Adipose tissue (tissue), 3 donors: Measurements from ENCODE around the gene KDM5B. TPM values are rescaled to one million over a fixed set of nuclear protein-coding genes. Genes with fewer than 3 reads are reported as not detected.
"Not testable (repeated sequence)": the region's sequence is repeated elsewhere in the genome, so short reads cannot be mapped to it uniquely, and the experiment has no call there.

Source experiments
- H3K27ac ChIP-seq: one replicate; pipeline ENCODE4 v1.5.1; 2013; ENCODE audit warnings: low read depth, low read length
- WGBS, 3 donors: extraction: QIAGEN DNeasy Blood & Tissue Kit; methylation state at CpG; one replicate each; pipeline ENCODE4 v1.1.7; 2013; 5-methylcytosine and 5-hydroxymethylcytosine counted together
- polyA plus RNA-seq, 3 donors: library from polyadenylated mRNA; stranded (reverse); fragments of 200-250 nt; gene quantifications; one replicate each; pipeline ENCODE4 v1.2.3, GENCODE V29; 2013
- donor health status: healthy with polysubstance abuse.
- donor health status: Bipolar disorder and iron deficiency.
- donor health status: healthy.

KDM5B gene
- 10 to 100 TPM in 1 of 3 donors, 1 to 10 TPM in 2; 7.4 to 10.7 (median 8.0) TPM for polyA plus RNA-seq

GRCh38 chr1:202807926-202808757, at the start of gene KDM5B:
Gene KDM5B (minus strand): TSS chr1:202808421. CDS start chr1:202808305, 116 bp downstream.
- no peak within 1 kb of the TSS for H3K27ac ChIP-seq
- 0 to 1% (median 1%) methylated on average over 73 to 84 of the region's 84 CpGs for WGBS, 3 donors

DNA sequence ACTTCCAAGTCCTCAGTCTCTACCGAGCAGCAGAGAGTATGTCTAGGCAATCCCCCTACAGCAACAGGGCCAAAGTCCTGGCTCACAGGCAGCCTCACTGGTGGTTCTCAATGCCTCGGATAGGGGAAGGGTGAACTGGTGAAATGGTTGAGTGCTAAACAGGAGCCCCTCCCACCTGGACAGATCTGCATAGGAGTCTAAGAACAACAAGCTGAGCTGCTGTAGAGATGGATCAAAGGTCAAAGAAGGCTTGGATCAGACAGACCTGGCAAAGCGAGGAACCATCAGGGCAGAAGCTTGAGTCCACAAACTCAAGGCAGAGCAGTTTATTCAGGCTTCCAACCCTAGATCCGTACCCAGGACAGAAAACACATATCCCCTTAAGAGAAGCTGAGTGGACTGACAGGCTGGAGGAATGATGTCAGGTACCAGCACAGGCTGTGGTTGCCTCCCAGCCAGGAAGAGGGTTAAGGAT, 49.0 kb upstream of the KDM5B start:
- H3K27ac ChIP-seq, result no peak overlapping the region
- WGBS, 3 donors, result 61 to 67% (median 65%) methylated on average over 4 of the region's 4 CpGs

DNA sequence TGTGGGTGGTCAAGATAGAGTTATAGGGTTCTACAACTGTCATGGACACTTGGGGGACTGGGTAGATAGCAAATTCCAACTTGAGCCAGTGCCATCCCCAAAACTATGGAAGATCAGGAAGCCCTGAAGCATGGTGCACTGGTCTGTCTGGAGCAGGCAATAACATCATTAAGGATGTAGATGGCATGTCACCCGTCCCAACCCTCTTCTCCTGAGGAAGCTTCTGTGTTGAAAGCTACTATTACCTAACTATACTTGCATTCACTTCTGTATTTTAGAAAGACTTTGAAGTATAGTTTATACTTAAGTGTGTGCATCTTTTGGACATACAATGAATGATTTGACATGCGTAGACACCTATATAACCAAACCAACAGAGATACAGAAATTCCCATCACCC, 47.8 kb upstream of the KDM5B start:
- 64 to 94% (median 74%) methylated on average over 2 of the region's 2 CpGs for WGBS, 3 donors
- H3K27ac ChIP-seq, result no peak overlapping the region

GRCh38 chr1:202854787-202855186, 46.6 kb upstream of the KDM5B start:
- 92 to 96% (median 93%) methylated on average over 8 of the region's 8 CpGs for WGBS, 3 donors
- no peak overlapping the region for H3K27ac ChIP-seq

GRCh38 chr1:202852163-202852904, 44.1 kb upstream of the KDM5B start:
- 66 to 70% (median 67%) methylated on average over 15 of the region's 15 CpGs for WGBS, 3 donors

GRCh38 chr1:202850593-202851362, 42.6 kb upstream of the KDM5B start:
- 82 to 87% (median 83%) methylated on average over 7 of the region's 7 CpGs for WGBS, 3 donors
- no peak overlapping the region for H3K27ac ChIP-seq

More at GRCh38 chr1:202852163-202852904, 44.1 kb upstream of the KDM5B start:
- no peak overlapping the region for H3K27ac ChIP-seq

- no peak overlapping the region for H3K27ac ChIP-seq
- 46 to 67% (median 61%) methylated on average over 2 of the region's 2 CpGs for WGBS, 3 donors
These were observed 39.9 kb upstream of the KDM5B start for GRCh38 chr1:202848191-202848542.

DNA sequence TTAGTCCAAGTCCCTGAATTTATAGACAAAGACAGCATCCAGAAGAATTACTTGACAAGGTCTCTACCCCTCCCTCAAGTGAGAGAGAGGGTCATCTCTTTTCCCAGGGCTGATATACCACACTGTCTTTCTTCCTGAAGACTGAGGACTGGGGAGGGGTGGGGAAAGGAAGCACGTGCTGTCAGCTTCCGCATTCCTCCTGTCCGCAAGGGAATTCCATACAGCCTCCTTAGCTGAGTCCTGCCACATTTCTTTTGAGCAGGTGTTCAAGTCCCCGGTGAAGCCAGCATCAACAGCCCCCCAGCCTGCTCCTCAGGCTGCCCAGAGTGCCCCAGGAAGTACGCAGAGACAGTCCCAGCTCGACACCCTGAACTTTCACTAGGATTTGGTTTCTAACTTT, 36.7 kb upstream of the KDM5B start:
- no peak overlapping the region for H3K27ac ChIP-seq
- 55 to 73% (median 59%) methylated on average over 6 of the region's 6 CpGs for WGBS, 3 donors

DNA sequence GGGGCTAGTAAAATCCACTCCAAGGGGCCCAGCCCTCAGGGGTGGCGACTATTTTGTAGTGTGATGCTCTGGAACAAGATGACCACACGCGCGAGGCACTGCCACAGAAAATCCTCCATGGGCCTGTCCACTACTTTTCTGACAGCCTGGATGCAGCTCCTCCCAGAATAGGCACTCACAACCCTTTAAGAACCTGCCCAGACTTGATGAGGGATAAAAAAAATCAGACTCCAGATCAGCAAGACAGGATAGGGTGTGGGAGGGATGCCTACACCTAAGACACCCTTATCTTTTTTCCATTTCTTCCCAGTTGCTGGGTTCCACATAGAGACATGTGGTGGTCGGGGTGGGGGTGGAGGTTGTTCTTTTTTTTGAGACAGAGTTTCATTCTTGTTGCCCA, 36.0 kb upstream of the KDM5B start:
- no peak overlapping the region for H3K27ac ChIP-seq

GRCh38 chr1:202843081-202843480, 34.9 kb upstream of the KDM5B start:
- 79 to 85% (median 79%) methylated on average over 11 of the region's 11 CpGs for WGBS, 3 donors
- H3K27ac ChIP-seq, result no peak overlapping the region

More for the DNA sequence above, 36.0 kb upstream of the KDM5B start:
- 90 to 95% (median 91%) methylated on average over 5 of the region's 5 CpGs for WGBS, 3 donors

- 83 to 87% (median 84%) methylated on average over 4 to 5 of the region's 5 CpGs for WGBS, 3 donors
These were observed 29.6 kb upstream of the KDM5B start for GRCh38 chr1:202837746-202838262.

GRCh38 chr1:202836623-202837403, 28.6 kb upstream of the KDM5B start:
- H3K27ac ChIP-seq, result no peak overlapping the region
- WGBS, 3 donors, result 45 to 68% (median 61%) methylated on average over 5 of the region's 5 CpGs

More at GRCh38 chr1:202837746-202838262, 29.6 kb upstream of the KDM5B start:
- no peak overlapping the region for H3K27ac ChIP-seq

GRCh38 chr1:202835548-202836072, 27.4 kb upstream of the KDM5B start:
- WGBS, 3 donors, result 32 to 51% (median 39%) methylated on average over 3 of the region's 3 CpGs
- H3K27ac ChIP-seq, result no peak overlapping the region

DNA sequence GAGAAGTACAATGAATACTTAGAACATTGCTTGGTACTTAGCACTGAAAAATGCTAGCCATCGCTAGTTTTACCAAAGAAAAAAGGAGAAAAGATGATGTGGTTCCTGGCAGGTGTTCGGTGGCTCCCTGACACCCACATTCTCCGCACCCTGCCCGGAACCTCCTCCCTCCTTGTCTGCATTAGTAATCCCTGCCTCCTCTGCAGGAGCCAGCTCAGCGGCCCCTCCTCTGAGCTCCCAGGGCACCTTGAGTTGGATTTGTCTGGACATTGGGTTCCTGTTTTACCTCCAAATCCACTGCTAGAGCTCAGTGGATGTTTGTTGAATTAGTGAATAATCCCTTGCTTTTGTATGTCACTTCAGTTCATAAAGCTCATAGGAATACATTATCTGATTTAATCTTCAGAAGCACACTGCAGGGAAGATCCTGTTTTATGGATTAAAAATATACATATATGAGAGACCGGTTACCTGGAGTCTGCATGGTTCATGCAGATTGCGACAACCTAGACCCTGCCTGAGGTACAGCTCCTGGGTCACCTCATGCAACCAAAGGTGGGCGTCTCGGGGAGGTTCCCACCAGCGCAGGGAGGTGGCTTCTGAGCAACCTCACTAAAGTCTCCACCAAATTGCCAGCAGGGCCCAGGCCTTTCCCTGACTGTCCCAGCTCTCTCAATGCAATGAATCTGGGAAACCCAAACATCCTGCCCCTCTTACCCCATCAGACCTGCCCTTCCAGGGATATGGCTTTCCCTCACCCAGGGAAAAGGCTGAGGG, 26.7 kb upstream of the KDM5B start:
- no peak overlapping the region for H3K27ac ChIP-seq
- WGBS, 3 donors, result 78 to 81% (median 81%) methylated on average over 10 of the region's 10 CpGs

DNA sequence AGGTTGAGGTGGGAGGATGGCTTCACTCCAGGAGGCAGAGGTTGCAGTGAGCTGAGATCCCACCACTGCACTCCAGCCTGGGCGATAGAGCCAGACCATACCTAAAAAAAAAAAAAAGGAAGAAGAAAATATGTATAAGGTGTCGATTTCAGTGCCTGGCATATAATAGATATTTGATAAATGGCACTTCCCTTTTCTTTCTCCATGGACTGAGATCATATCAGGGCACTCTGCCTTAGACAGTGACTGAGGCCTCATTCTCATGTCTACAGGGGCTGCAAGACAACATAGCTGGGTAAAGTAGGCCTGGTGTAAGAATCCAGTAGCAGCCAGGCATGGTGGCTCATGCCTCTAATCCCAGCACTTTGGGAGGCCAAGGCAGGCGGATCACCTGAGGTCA, 23.7 kb upstream of the KDM5B start:
- no peak overlapping the region for H3K27ac ChIP-seq
- 68 to 73% (median 72%) methylated on average over 3 of the region's 3 CpGs for WGBS, 3 donors

GRCh38 chr1:202829223-202829622, 21.0 kb upstream of the KDM5B start:
- WGBS, 3 donors, result 93 to 95% (median 95%) methylated on average over 9 of the region's 9 CpGs
- not testable (repeated sequence) for H3K27ac ChIP-seq

DNA sequence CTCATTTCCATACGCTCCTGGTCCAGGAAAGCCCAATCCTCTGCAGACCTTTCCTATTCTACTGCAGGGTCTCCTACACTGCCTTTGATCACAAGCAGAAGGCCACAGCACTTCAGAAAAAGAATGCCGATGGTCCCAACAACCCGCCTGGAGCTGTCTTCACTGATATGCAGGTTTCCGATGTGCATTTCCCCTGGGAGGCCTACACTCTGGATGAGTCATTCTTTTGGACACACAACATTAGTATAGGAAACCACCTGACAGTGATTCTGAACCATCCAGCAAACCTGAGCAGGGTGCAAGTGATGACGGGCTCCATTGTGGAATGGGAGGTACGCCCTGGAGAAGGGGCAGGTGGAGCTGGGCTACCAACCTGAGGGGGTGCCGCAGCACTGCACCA, 17.5 kb upstream of the KDM5B start:
- H3K27ac ChIP-seq, result no peak overlapping the region
- 88 to 92% (median 90%) methylated on average over 7 of the region's 7 CpGs for WGBS, 3 donors
